Measurements from ENCODE around the gene GPC3. TPM values are rescaled to one million over a fixed set of nuclear protein-coding genes. Genes with fewer than 3 reads are reported as not detected.

Gene GPC3
- total and polyA plus RNA-seq, 2 experiments from 2014 or later: 36.8 to 60.1 TPM

GRCh38 chrX:133988010-133988409, 2.6 kb upstream of the GPC3 start:
- Histone ChIP-seq H2AFZ (no peak overlapping the region; the same call in 1 of the 2 replicates), H3K79me2 (replicated peaks; ENCODE audit: insufficient read depth) (no peaks in the 10 kb centered on the region), H3K27ac (ENCODE audit: low read depth) (no peak overlapping the region), H3F3A (replicated peaks; ENCODE audit: low read depth) (no peaks in the 10 kb centered on the region), H3K9me2 (ENCODE audit: insufficient read depth) (no peaks in the 10 kb centered on the region), H3K4me3 (no peak overlapping the region), H3K4me1 (ENCODE audit: insufficient read depth) (peaks cover 15% of the 10 kb centered on the region), H4K20me1 (replicated peaks; ENCODE audit: insufficient read depth) (no peaks in the 10 kb centered on the region), H3K27me3 (ENCODE audit: insufficient read depth) (peaks cover 12% of the 10 kb centered on the region), H3K4me2 (no peak overlapping the region), H3K36me3 (ENCODE audit: insufficient read depth) (no peaks in the 10 kb centered on the region)
- Mint-ChIP-seq H3K9me3 (no peaks in the 10 kb centered on the region), H3K36me3 (ENCODE audit: low read depth) (no peaks in the 10 kb centered on the region; the same call in 2 of the 3 replicates), H3K27me3 (ENCODE audit: insufficient read depth, low read depth, poor library complexity) (peaks cover 14% of the 10 kb centered on the region), H3K4me1 (peaks cover 26% of the 10 kb centered on the region), H3K27ac (no peak overlapping the region), H3K4me3 (no peak overlapping the region)
- ATAC-seq (no peak), DNase-seq (ENCODE audit: low spot score) (no peak)
- TF ChIP-seq EZH2 (IDR thresholded peaks at IDR 0.05; ENCODE audit: low read depth, unreplicated experiment) (no peak), ZNF114 (CRISPR knock-in tag; IDR thresholded peaks at IDR 0.05) (no peak), REST (IDR thresholded peaks at IDR 0.05; ENCODE audit: unreplicated experiment) (no peak), ZNF462 (CRISPR knock-in tag; IDR thresholded peaks at IDR 0.05) (no peak), ETS1 (IDR thresholded peaks at IDR 0.05) (no peak), JUNB (IDR thresholded peaks at IDR 0.05; ENCODE audit: unreplicated experiment) (no peak), NANOG (IDR thresholded peaks at IDR 0.05; ENCODE audit: borderline replicate concordance) (no peak), POLR2AphosphoS5 (IDR thresholded peaks at IDR 0.05; ENCODE audit: low read depth) (no peak), CTCF (conservative IDR thresholded peaks at IDR 0.05; ENCODE audit: low read depth in 2 of 2) (no peak), STAT1 (IDR thresholded peaks at IDR 0.05; ENCODE audit: unreplicated experiment) (no peak), ZNF331 (CRISPR knock-in tag; IDR thresholded peaks at IDR 0.05; ENCODE audit: low read depth) (no peak), EZH2phosphoT487 (IDR thresholded peaks at IDR 0.05; ENCODE audit: unreplicated experiment) (no peak)

Data from GM23338 (cell line).